ENCODE data around the gene CHEK1.
A peak's percentile ranks its signal among the peaks of the same experiment; 100 is the strongest.
"Not testable (repeated sequence)": the region's sequence is repeated elsewhere in the genome, so short reads cannot be mapped to it uniquely, and the experiment has no call there.

The CHEK1 gene

DNA sequence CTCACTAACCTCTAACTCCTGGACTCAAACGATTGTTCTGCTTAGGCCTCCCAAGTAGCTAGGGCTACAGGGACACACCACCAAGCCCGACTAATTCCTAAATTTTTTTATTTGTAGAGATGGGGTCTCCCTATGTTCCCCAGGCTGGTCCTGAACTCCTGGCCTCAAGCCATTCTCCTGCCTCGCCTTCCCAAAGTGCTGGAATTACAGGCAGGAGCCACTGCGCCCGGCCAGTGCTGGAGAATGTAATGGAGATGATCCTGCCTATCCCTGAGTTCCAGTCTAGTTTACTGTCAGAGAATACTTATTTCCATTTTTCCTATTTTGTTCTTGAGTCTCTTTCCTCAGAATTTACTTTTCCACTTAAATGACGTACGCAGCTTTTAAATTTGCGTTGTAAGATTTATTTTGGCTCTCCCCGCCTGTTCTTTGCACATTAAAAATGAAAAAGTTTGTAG lies at the start of gene CHEK1:
Gene CHEK1, plus strand, starts transcription at position 408 of the 458 bp plus-strand sequence. CDS start 1,606 bp downstream, outside the sequence.
- DNase-seq = no peak

GRCh38 chr11:125577181-125577580 lies 47.8 kb upstream of the CHEK1 start:
- not testable (repeated sequence) for DNase-seq

- no peak for DNase-seq
Measured at GRCh38 chr11:125578783-125579182, 46.2 kb upstream of the CHEK1 start.

- no peak for DNase-seq
Measured at GRCh38 chr11:125579811-125580210, 45.2 kb upstream of the CHEK1 start.

DNA sequence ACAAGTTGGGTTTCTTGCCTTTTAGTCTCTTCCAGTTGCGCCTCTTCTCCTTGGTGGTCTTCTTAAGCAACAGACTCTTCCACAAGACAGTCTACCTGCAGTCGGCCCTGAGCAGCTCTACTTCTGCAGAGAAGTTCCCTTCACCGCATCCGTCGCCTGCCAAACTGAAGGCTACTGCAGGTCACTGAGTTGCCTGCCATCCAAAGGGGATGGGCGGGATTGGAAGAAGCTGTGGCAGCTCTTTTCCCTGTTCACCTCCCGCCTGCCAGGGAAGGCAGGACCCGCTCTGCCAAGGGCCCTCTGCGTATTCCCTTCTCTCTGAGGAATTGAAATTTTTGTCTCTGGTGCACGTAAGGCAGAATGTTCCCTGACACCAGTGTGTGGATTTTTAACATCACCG lies 41.5 kb upstream of the CHEK1 start:
- no peak for DNase-seq

DNA sequence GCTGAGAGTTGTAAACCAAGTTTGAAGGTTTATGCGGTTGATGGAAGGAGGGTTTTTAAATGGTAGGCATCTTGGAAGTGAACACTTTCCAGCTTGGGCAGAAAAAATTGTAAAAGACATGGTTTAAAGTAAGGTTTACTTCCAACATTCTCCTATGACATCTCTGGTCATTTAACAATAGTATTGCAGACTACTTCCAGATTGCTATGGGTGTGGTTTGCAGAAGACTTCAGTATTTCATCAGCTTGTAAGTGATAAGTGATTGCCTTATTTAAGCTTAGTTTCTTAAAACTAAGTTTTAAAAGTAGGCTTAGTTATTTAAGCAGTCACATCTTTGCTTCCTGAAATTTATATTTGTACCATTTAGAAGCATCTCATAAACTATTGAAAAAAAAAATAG lies 39.5 kb upstream of the CHEK1 start:
- DNase-seq = no peak

DNA sequence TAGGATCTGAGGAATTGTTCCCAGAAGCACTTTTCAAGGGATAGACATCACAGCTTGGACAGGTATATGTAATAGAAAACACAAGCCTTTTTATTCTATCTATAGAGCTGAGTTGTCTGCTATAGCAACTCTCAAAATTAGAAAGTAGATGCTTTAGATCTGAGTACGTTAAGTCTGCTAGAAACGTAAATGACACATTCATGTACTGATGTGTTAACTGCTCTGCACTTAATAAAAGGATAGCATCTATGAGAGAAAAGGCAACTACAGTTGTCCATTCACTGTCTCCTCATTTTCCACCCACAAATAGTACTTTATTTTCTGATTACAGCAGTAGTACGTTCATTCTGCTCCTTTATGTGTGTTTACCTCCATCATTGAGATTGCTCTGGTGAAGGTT lies 38.3 kb upstream of the CHEK1 start:
- no peak for DNase-seq

DNA sequence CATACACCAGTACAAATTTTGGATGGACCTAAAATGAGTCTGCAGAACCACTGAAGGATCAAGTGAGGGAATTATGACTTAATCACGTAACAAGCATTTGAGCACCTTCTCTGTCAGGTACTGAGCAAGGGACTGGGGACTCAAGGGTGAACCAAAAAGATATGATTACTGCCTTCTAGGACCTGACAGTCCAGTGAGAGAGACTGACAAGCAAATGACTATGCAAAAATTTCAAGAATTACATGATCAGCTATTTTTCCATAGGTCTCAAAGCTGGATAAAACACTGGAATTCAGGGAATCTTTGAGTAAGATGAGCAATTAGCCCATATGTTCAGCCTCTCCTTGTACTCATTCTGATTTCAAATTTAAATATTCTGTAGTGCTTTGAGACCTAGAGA lies 37.5 kb upstream of the CHEK1 start:
- DNase-seq = no peak

- no peak for DNase-seq
Measured at GRCh38 chr11:125588505-125588904, 36.5 kb upstream of the CHEK1 start.

DNA sequence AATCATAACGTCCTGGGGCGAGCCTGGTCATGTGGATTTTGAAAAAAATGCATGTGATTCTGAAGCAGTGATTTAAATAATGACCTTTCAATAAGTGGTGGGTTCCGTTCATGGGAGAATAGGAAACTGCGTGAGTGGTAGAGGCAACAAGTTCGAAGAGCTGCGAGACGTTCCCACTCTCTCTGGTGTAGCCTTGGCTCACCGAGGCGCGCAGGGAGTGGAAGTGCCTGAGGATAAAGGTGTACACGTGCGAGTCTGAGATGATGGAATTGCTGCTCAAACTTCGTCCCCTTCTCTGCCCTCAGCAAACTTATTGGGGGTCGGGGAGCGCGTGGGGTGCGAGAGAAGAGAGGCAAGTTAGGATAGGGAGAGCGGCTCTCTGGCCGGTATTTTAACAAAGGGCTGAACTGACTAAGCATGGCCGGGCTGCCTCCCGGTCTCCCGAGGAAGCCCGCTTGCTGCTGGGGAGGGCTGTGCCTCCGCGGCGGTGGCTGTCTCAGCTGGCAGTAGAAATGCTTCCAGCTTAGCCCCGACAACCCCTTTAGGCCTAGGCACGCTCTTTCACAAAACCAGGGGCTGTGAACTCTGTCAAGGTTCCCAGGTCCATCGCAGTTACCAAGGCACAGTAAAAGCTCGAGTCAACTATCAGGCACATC lies 33.2 kb upstream of the CHEK1 start:
- DNase-seq = no peak

DNA sequence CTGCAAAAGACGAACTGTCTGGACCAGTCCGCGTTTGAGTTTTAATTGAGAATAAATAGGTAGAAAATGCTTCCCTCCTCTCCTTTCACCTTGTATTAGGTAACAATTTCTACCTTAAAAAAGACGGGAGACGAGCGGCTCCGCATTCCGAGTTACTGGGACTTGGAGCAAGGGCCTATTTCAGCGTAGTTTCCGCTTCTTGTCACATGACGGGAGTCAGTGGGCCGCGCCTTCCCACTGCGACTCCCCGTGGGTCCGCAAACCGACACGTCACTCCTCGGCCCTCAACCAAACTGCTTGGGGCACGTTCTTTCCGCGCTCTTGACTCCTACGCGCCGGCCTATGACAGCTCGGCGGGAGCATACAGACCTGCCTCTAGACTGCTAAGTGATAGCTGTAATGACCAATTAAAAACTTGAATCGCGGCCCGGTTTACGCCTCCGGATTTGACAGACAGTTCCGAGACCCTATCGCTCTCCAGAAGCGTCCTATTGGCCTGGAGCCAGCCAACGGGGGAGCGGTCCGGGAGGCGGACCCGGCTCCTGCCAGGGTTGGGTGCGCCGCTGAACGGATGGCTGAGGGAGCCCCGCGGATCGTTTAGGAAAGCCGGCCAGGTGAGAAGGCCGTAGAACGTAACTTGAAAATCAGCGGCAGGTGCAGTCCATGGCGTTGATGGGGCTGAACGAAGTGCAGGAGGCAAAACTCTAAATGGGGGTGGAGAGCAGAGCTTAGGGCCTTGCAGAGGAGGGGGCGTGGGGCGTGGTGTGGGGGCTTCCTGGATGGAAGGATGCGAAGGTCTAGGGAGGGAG lies 32.5 kb upstream of the CHEK1 start, which contains the start of gene STT3A:
Gene STT3A, plus strand, starts transcription at position 548 of the 809 bp plus-strand sequence. CDS start 3,064 bp downstream, outside the sequence.
- peak; percentile 100 for DNase-seq

DNA sequence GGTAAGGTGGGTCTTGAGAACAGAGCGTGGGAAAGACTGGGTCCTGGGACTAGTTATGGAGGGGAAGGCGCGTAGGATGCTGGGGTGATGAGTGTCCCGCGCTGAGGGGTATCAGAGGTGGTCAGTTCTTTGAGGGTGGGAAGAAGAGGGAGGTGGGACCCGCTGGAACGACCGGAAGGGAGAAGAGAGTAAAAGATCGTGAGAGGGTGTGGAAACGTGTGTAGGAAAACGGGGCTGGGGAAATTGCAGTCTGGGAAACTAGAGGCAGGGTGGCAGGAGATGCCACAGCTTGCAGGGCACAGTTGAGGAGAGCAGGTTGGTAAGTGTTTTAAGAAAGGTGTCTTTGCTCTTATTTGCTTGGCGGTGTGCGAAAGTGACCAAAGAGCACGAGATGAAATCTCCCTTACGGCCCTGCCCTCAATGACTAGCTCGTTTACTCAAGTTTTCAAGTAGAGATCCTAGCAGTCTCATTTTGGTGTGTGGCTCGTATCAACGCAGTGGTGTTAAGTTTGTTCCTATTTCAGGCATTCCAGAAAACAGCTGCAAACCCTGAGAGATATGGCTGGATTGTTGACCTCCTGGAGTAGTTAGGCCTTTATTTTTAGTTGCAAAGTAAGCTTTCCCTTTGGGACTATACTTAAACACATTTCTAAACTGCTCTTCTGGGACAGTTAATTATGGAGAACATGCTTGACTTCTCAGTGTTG lies 31.7 kb upstream of the CHEK1 start:
- DNase-seq = no peak

GRCh38 chr11:125594958-125595357 lies 30.0 kb upstream of the CHEK1 start:
- DNase-seq = no peak

DNA sequence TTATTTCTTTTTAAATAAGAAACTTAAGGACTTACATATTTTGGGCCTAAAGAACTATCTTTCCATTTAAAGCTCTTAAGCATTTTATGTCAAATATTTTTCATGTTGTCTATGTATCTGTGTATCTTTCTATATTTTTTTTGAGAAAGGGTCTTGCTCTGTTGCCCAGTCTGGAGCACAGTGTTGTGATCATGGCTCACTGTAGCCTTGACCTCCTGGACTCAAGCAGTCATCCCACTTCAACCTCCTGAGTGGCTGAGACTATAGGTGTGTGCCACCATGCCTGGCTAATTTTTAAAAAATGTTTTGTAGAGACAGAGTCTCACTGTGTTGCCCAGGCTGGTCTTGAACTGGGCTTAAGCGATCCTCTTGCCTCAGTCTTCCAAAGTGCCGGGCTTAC lies 24.3 kb upstream of the CHEK1 start:
- no peak for DNase-seq

DNA sequence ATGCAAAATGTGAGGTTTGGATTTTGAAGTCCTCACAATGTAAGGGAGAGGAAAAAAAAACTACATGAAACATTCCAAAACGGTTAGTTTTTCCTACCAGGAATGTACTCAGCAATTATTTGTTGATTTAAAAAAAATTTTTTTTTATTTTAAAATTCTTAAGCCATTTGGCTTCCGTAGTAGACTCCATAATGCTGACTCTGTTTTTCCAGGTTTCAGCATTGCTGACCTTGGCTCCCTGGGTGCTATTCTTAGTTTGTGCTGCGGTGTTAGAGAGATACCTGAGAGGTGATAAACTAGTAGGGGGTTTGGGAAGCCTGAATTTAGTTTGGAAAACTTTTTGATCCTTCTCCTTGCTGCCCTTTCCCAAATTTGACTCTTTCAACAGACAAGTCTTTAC lies 21.8 kb upstream of the CHEK1 start:
- DNase-seq = no peak

- DNase-seq = no peak
Measured at GRCh38 chr11:125605417-125605816, 19.5 kb upstream of the CHEK1 start.

GRCh38 chr11:125609545-125609944 lies 15.4 kb upstream of the CHEK1 start:
- DNase-seq = no peak

DNA sequence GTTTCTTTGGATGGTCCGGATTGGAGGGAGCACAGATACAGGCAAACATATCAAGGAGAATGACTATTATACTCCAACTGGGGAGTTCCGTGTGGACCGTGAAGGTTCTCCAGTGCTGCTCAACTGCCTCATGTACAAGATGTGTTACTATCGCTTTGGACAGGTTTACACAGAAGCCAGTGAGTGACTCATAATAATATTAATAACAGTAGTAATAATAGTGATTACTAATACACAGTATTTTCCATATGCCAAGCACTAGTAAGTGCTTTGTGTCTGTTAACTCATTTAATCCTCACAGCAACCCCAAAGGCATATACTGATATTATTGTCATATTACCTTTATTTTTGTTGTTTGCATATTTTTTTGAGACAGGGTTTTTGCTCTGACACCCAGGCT lies 6.6 kb upstream of the CHEK1 start:
- no peak for DNase-seq

DNA sequence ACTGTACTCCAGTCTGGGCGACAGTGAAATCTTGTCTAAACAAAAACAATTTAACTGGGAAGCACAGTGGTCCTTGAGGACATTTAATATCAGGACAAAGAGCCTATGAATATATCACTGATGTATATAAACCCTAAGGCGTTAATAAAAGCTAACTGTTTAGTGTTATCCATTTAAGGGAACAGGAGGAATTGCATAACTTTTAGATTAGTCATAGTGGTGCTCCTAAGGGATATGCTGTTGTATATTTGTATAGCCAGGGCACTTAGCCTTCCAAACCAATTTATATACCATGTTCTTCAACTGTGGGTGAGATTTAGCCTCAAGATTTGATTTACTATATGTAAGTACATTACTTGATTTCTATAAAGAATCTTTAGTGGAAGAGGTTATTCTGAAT lies 3.0 kb upstream of the CHEK1 start:
- DNase-seq = no peak

- no peak for DNase-seq
Measured at GRCh38 chr11:125623064-125623463, 1.9 kb upstream of the CHEK1 start.

GRCh38 chr11:125625225-125625629 lies 264 bp downstream of the CHEK1 start:
- no peak for DNase-seq

DNA sequence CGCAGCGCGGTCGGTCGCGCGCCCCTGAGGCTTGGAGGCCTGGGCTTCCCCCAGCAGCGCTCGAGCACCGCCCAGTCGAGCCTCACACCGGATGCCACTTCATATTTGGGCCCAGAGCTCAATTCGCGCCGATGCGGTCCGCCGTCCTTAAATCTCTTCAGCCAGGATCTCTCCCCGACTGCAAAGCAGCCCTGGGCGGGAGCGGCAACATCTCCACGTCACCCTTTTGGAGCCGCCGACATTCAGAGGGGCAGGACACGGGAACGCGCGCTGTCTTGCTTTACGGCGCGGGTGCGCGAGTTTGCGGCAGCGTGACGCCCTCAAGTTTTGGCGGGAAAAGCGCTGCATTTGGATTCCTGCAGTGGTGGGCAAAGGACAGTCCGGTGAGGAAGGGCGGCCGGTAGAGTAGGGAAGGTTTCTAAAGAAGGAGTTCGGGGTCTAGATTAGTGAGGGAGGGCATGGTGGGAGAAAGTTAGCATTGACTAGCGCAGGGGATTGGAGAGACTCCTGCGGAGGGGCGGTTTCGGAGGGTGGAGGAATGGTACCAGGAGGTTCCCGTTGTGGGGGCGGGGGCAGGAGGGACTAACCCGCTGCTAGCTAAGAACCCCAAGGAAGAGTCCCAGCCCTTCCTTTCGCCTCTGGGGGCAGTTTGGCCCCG lies 796 bp downstream of the CHEK1 start:
- peak; percentile 99 for DNase-seq

Measured in eye (tissue), 1 donor.